Small intestine (tissue), 16 donors: ENCODE data around the gene KRTAP2-2. TPM values are rescaled to one million over a fixed set of nuclear protein-coding genes. Genes with fewer than 3 reads are reported as not detected.
"Not testable (repeated sequence)": the region's sequence is repeated elsewhere in the genome, so short reads cannot be mapped to it uniquely, and the experiment has no call there.

ENCODE experiments used
- DNase-seq, 2 donors: peaks; one replicate each; pipeline versions ENCODE4 v3.0.0 to v3.0.0-alpha.2; 2013
- FAIRE-seq: peaks from 2 replicates; lab custom pipeline; 2012; peaks lifted over from hg19 to GRCh38; lab: Jason Lieb, UNC
- H3K27ac ChIP-seq, 3 donors: one replicate each; pipeline ENCODE4 v1.5.1; 2013; ENCODE audit warnings: low read length in 2 of 3, mild to moderate bottlenecking in 2 of 3, control low read depth in 1 of 3, inconsistent platforms in 1 of 3, low read depth in 1 of 3, moderate library complexity in 1 of 3
- H3K27me3 ChIP-seq, 3 donors: one replicate each; pipeline ENCODE4 v1.6.1; 2013; ENCODE audit warnings: low read length in 3 of 3, inconsistent platforms in 1 of 3; ENCODE audit not compliant: control insufficient read depth in 3 of 3, insufficient read depth in 3 of 3
- H3K36me3 ChIP-seq, 3 donors: one replicate each; pipeline ENCODE4 v1.6.1; 2013; ENCODE audit warnings: low read length in 3 of 3, inconsistent platforms in 1 of 3, low read depth in 1 of 3, mild to moderate bottlenecking in 1 of 3, moderate library complexity in 1 of 3; ENCODE audit not compliant: control insufficient read depth in 3 of 3, insufficient read depth in 2 of 3
- H3K4me1 ChIP-seq, 3 donors: one replicate each; pipeline ENCODE4 v1.6.1; 2013; ENCODE audit warnings: low read length in 2 of 3, inconsistent platforms in 1 of 3, low read depth in 1 of 3, mild to moderate bottlenecking in 1 of 3, moderate library complexity in 1 of 3; ENCODE audit not compliant: control insufficient read depth in 3 of 3, insufficient read depth in 2 of 3
- H3K4me3 ChIP-seq, 3 donors: one replicate each; pipeline ENCODE4 v1.5.1; 2013; ENCODE audit warnings: low read length in 3 of 3, control low read depth in 1 of 3, inconsistent platforms in 1 of 3, low read depth in 1 of 3, mild to moderate bottlenecking in 1 of 3, moderate library complexity in 1 of 3
- H3K9me3 ChIP-seq, 2 donors: one replicate each; pipeline ENCODE4 v1.6.1; 2013; ENCODE audit warnings: low read depth in 1 of 2, low read length in 1 of 2; ENCODE audit not compliant: control insufficient read depth in 2 of 2, insufficient read depth in 1 of 2
- WGBS, 3 donors: extraction: QIAGEN DNeasy Blood & Tissue Kit; methylation state at CpG; one replicate each; pipeline ENCODE4 v1.1.7; 2013; 5-methylcytosine and 5-hydroxymethylcytosine counted together
- long read RNA-seq, 10 donors: transcript quantifications; one replicate each; lab custom pipeline, GENCODE V29; 2026
- polyA plus RNA-seq, 4 donors: library from polyadenylated mRNA; stranded (reverse) in 3 of 4; unstranded in 1 of 4; fragments of 200-250 nt in 3 of 4; fragments of 120-200 nt in 1 of 4; gene quantifications; one replicate each; pipeline versions ENCODE4 v1.2.1 to v1.2.3, GENCODE V29; 2013
- donor health status: healthy with polysubstance abuse.
- donor health status: control.
- donor health status: control.
- donor health status: Bipolar disorder and iron deficiency.
- donor health status: healthy.

Gene KRTAP2-2, protein sequence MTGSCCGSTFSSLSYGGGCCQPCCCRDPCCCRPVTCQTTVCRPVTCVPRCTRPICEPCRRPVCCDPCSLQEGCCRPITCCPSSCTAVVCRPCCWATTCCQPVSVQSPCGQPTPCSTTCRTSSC
- not detected for polyA plus RNA-seq
- long read RNA-seq, donor 1 = 0 reads
- long read RNA-seq, donor 2 = 0 reads
- long read RNA-seq, donor 3 = 0 reads
- long read RNA-seq, donor 4 = 0 reads
- long read RNA-seq, donor 5 = 0 reads
- long read RNA-seq, donor 6 = 0 reads
- long read RNA-seq, donor 7 = 0 reads
- long read RNA-seq, donor 8 = 0 reads
- long read RNA-seq, donor 9 = 0 reads
- long read RNA-seq, donor 10 = 0 reads

DNA sequence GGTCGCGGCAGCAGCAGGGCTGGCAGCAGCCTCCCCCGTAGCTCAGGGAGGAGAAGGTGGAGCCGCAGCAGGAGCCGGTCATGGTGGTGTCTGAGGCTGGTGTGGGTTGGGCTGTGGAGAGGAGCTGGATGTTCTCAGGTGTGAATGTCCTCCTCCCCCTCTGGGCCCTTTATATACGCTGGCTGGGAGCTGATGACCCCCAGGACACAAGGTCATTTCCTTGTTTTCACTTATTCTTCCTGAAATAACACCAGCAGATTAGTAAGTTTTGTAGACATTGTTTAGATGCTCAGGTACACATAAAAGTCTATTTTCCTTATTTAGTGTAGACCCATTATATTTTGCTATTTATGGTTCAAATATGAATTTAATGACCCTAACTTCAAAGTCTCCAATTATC is at the start of gene KRTAP2-2:
TSS of gene KRTAP2-2 (minus strand) at position 101 of the 400 bp plus-strand sequence. CDS start at position 82, 19 bp downstream.
- 13 to 43% (median 21%) methylated on average over 1 of the region's 6 CpGs for WGBS, 3 donors
- not testable (repeated sequence) for H3K27ac ChIP-seq, FAIRE-seq, H3K9me3 ChIP-seq, H3K4me1 ChIP-seq, H3K36me3 ChIP-seq, H3K4me3 ChIP-seq, DNase-seq, H3K27me3 ChIP-seq

DNA sequence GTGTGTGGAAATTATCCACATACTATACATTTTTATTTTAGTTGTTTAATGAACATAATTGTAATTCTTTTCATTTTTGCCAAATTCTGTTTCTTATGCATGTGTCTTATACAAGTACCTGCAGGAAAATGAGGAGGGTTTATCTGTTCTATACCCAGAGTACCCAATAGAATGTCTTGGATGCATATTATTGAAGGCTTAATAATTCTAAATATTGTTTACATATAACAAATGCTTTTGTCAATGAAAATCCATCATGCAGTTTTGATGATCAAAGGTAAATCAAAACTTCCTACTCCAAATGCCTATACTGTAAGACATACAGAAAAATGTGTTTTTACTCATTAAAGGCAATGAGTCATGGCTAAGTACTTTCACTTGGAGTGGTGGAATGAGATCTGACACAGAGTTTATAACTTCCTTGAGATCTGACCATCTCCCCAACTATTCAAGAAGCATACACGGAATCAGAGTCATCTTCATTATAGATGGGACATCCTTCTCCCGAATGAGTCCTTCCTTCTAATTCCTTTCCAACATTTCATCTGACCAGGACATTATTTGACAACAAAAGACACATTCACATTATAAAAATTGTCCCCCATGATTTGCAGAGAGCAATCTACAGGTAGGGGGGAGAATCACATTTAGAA is 49.5 kb upstream of the KRTAP2-2 start:
- FAIRE-seq, H3K27me3 ChIP-seq, H3K4me3 ChIP-seq, DNase-seq, H3K36me3 ChIP-seq, H3K4me1 ChIP-seq, H3K9me3 ChIP-seq, H3K27ac ChIP-seq: not testable (repeated sequence)
- 58 to 73% (median 68%) methylated on average over 2 of the region's 2 CpGs for WGBS, 3 donors

DNA sequence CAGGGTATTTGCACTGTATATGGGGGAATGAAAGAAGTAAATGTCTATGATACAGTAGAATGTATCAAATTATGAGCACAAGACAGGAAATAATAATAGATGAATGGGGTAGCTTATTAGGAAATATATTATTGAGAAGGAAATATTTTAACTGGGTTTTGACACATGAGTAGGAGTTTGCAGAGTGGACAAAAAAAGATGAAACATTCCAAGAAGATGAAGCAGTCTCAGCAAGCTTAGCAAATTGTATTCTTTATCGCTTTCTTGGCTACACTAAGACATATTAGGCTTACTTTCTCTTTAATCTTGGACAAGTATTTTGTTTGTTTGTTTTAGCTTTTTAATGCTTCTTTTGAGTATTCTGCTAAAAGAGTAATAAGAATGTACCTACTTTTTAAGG is 48.9 kb upstream of the KRTAP2-2 start:
- Histone ChIP-seq H3K27ac (no peak overlapping the region), H3K9me3 (no peaks in the 10 kb centered on the region), H3K4me3 (no peak overlapping the region), H3K27me3 (peaks cover 0 to 2% (median 1%) of the 10 kb centered on the region in 3 donors), H3K4me1 (no peaks in the 10 kb centered on the region), H3K36me3 (no peaks in the 10 kb centered on the region)
- 92 to 100% (median 100%) methylated on average over 1 of the region's 1 CpG for WGBS, 3 donors
- DNase-seq (no peak), FAIRE-seq (no peak)

DNA sequence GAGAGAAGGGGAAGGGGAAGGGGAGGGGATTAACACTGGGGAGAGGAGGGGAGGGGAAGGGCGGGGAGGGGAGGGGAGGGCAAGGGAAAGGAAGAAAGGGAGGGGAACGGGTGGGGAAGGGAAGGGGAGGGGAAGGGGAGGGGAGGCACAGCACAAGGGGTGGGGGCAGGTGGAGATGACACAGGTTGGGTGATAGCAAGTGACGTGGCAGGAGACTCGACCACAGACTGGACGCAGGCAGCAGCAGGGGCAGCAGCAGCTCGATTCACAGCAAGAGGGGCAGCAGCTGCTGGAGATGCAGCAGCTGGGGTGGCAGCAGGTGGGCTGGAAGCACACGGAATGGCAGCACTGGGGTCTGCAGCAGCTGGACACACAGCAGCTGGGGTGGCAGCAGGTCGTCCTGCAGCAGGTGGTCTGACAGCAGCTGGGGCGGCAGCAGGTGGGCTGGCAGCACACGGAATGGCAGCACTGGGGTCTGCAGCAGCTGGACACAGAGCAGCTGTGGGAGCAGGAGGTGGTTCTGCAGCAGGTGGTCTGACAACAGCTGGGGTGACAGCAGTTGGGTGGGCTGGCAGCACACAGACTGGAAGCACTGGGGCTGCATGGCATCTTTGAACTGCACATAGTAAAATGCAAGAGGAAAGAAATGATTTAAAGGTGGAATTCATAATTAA is 46.7 kb upstream of the KRTAP2-2 start, which contains the start of gene KRTAP4-16:
TSS of gene KRTAP4-16 (minus strand) at position 624 of the 674 bp plus-strand sequence. CDS start at position 624, 0 bp downstream.
- no peaks in the 10 kb centered on the region for H3K9me3 ChIP-seq
- WGBS, 3 donors = 48 to 58% (median 51%) methylated on average over 8 to 10 of the region's 10 CpGs
- FAIRE-seq (no peak), DNase-seq (no peak)
- no peaks in the 10 kb centered on the region for H3K4me1 ChIP-seq
- H3K27me3 ChIP-seq = peaks cover 0 to 2% (median 0%) of the 10 kb centered on the region in 3 donors
- H3K36me3 ChIP-seq = no peaks in the 10 kb centered on the region
- no peak within 1 kb of the TSS for H3K4me3 ChIP-seq
- no peak within 1 kb of the TSS for H3K27ac ChIP-seq

DNA sequence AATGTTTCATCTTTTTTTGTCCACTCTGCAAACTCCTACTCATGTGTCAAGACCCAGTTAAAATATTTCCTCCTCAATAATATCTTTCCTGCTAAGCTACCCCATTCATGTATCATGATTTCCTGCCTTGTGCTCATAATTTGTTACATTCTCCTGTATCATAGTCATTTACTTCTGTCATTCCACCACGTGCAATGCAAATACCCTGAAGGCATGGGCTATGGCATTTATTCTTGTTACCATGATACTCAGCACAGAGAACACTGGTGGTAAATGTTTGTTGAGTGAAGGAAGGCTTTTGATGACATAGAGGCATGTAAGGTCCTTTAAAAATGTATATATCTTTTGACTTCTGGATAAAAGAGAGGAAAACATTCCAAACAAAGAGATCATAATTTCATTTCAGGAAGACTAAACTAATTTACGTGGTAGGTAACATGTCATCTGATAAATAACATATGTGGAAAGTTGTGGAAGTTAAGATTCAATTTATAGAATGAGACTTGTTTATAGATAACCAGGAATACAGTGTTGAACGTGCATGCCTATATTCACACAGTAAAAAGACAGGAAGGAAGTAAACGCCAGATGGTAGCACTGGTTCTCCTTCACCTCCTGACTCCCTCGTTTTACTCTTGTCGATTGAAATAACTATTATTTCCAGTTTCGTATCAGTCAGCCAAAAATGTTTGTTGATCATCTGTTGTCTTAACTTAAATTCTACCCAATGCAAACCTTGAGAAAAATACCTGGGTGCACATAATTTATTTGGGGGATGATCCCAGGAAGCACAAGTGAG is 44.9 kb upstream of the KRTAP2-2 start:
- not testable (repeated sequence) for H3K36me3 ChIP-seq, H3K9me3 ChIP-seq, H3K4me1 ChIP-seq, FAIRE-seq, H3K27ac ChIP-seq, H3K27me3 ChIP-seq, H3K4me3 ChIP-seq, DNase-seq
- 53 to 79% (median 57%) methylated on average over 7 of the region's 7 CpGs for WGBS, 3 donors

DNA sequence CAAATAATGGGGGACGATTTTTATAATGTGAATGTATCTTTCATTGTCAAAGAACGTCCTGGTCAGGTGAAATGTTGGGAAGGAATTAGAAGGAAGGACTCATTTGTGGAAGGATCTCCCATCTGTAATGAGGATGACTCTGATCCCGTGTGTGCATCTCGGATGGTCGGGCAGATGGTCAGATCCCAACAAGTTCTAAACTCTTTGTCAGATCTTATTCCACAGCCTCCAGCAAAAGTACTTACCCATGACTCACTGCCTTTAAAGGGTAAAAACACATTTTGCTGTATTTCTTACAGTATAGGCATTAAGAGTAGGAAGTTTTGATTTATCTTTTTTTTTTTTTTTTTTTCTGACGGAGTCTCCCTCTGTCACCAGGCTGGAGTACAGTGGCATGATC is 43.5 kb upstream of the KRTAP2-2 start:
- H3K36me3 ChIP-seq = no peaks in the 10 kb centered on the region
- DNase-seq (no peak), FAIRE-seq (no peak)
- H3K27me3 ChIP-seq = peaks cover 0 to 6% (median 2%) of the 10 kb centered on the region in 3 donors
- H3K9me3 ChIP-seq = no peaks in the 10 kb centered on the region
- H3K4me1 ChIP-seq = no peaks in the 10 kb centered on the region
- no peak overlapping the region for H3K4me3 ChIP-seq
- 72 to 84% (median 77%) methylated on average over 6 of the region's 6 CpGs for WGBS, 3 donors
- H3K27ac ChIP-seq = no peak overlapping the region

DNA sequence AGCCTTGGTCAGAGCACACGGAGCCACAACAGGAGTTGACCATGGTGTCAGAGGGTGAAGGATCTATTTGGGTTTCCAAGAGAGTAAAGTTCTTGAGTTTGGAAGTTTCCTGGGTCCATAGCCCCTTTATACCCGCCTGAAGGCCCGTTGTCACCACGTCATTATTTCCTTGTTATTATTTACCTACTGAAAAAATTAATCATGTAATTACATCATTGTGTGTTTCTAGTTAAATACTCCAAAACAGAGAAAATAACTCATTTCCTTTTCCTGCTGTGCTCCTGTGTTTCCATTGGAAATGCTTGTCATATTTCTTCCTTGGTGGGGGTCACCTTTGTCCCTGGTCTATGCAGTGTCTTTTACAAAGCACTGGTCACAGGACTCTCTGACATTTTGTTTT is 43.0 kb upstream of the KRTAP2-2 start, which contains the start of gene KRTAP4-8:
TSS of gene KRTAP4-8 (minus strand) at position 101 of the 400 bp plus-strand sequence. CDS start at position 43, 58 bp downstream.
- 35 to 75% (median 47%) methylated on average over 4 of the region's 4 CpGs for WGBS, 3 donors
- Histone ChIP-seq H3K4me3 (no peak within 1 kb of the TSS), H3K36me3 (no peaks in the 10 kb centered on the region)

More for the DNA sequence above, 43.0 kb upstream of the KRTAP2-2 start, which contains the start of gene KRTAP4-8:
- FAIRE-seq = no peak
- peaks cover 0 to 7% (median 2%) of the 10 kb centered on the region in 3 donors for H3K27me3 ChIP-seq
- DNase-seq = no peak
- no peaks in the 10 kb centered on the region for H3K4me1 ChIP-seq
- H3K9me3 ChIP-seq = no peaks in the 10 kb centered on the region
- no peak within 1 kb of the TSS for H3K27ac ChIP-seq
